GM18868 (cell line): ENCODE measurements around the gene DKK2.

Experiments
- ATAC-seq: cut with Tn5 transposase; IDR thresholded peaks from one replicate; pipeline ENCODE4 v1.9.1; 2021; ENCODE audit warnings: mild to moderate bottlenecking, moderate library complexity; ENCODE audit not compliant: unreplicated experiment

The DKK2 gene

DNA sequence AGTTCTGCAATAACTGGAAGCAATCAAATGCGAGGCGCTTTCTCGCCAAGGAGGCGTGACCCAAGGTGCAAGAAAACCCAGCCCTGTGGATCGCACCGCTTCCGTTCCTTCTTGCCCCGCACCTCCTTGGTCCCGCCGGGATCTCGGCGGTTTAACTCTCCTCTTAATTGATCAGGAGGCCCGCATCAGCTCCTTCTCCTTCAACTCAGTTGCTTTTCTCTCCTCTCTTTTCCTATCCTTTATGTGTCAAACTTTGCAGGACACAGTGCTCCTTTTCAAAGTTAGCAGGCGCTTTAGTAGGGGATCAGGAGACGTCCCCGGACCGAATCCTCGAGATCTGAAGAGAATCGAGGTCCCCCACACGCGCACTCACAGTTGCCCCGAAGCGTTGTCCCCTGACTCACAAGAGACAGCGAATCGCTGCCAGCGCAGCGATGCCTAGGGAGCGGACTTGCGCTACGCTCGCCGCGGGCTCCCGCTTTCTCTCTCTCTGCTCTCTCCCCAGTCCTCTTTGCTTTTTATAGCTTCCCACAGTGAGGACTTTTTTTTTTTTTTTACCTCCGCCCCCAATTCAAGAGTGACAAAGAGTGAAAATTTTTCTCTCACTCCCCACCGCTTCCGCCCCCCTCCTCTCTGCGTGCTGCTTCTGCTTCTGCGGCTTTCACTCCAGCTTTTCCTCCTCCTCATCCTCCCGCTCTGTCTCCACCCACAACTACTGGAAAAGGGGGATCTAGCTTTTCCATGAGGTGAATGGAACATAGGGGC is at the start of gene DKK2:
TSS of gene DKK2 (minus strand) at position 495 of the 765 bp plus-strand sequence. CDS start 722 bp downstream, outside the sequence.
- ATAC-seq = no peak

DNA sequence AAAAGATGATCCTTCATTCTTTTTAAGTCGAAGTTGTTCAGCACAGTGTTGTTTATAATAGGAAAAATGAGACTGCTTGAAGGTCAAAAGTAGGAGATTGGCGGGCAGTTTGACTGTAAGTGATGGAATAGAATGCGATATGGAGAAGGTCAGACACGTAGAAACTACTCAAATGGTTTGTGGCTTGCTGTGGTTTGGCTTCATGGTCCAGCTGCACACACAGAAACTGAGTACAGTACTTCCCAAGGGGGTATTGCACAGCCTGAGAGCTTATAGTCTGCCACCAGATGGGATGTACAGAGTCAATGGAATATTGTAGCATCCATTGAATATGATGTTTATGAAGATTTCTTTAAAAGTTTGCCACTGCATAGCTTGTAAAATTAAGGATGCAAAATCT is 41.1 kb upstream of the DKK2 start:
- ATAC-seq = no peak

GRCh38 chr4:107072836-107073736 is 37.0 kb upstream of the DKK2 start:
- ATAC-seq = no peak

- no peak for ATAC-seq
Observed at GRCh38 chr4:107071108-107071507, 35.0 kb upstream of the DKK2 start.

DNA sequence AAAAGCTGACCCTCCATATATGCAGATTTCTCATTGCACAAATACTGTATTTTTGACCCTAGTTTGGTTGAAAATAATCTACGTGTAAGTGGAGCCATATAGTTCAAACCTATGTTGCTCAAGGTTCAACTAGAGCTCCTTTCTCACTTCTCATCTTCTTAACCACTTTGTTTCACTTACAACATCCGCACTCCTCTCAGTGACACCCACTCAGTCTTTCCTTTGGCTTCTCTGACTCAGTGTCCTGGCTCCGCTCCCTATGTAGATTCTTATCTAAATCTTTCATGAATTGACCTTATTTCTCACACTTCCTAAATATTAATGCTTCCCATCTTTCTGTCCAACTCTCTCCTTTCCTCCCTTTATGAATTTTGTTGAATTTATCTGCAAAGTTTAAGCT is 32.9 kb upstream of the DKK2 start:
- no peak for ATAC-seq

DNA sequence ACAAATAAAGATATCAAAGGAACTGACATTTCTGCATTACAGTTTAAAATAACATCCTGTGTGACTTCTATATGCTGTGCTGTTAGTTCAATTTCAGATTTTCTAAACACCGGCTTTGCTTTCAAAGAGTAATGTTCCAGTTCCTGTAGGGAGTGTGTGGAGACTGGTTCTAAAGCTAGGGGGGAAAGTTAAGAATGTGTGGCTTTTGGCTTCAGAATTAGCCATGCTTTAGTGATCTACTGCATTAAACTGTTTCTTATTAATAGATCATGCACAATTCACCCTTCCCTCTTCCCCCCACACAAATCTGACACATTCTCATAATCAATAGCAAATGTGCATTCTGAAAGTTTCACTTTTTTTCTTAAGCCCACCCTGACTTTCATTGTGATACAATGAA is 32.0 kb upstream of the DKK2 start:
- no peak for ATAC-seq

DNA sequence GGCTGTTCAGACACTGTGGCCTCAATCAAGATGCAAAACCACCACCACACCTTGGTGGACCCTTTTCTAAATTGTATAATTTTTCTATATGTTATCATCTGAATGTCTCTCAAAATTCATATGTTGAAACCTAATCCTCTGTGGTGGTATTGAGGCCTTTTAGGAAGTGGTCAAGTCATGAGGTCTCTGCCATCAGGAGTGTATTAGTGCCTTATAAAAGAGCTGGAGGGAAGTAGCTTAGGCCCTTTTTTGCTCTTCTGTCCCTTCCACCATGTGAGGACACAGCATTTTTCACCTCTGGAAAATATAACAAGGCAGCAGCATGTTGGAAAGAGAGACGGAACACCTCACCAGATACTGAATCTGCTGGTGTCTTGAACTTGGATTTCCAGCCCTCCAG is 30.5 kb upstream of the DKK2 start:
- no peak for ATAC-seq

- no peak for ATAC-seq
Observed at GRCh38 chr4:107065201-107065600, 29.1 kb upstream of the DKK2 start.

GRCh38 chr4:107060388-107060787 is 24.3 kb upstream of the DKK2 start:
- ATAC-seq = no peak

DNA sequence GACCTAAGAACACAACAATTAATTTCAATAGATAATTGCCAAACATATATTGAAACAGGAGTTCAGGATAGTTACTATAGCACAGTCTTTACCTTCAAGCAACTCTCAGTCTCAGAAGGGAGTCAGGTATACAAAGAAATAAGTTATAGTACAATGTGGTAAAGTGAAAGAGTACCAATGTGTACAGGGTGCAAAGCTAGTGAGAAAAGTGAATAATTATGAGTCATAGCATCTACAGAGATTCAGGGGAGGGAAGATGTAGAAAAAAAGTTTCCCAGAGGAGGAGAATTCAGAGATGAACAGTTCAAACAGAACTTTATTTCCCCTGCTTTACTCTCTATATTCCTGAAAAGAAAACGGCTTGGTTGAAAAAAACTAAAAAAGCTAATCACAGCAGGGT is 22.7 kb upstream of the DKK2 start:
- no peak for ATAC-seq

- no peak for ATAC-seq
Observed at GRCh38 chr4:107050525-107051135, 14.5 kb upstream of the DKK2 start.

DNA sequence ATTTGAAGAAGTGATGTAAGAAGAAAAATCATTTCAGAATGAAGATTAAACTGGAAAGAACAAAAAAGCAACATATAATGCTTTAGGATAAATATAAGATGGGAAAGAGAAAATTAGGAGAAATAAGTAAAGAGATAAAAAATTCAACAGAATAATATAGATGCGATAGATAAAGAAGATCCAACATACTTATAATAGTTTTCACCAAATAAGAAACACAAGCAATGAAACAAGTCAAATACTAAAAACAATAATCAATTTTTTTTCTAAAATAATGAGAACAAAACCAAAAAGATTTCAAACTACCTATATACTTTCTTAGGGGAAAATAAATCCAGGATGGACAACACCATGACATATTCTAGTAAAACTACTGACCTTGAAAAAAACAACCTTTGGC is 10.1 kb upstream of the DKK2 start:
- ATAC-seq = no peak

DNA sequence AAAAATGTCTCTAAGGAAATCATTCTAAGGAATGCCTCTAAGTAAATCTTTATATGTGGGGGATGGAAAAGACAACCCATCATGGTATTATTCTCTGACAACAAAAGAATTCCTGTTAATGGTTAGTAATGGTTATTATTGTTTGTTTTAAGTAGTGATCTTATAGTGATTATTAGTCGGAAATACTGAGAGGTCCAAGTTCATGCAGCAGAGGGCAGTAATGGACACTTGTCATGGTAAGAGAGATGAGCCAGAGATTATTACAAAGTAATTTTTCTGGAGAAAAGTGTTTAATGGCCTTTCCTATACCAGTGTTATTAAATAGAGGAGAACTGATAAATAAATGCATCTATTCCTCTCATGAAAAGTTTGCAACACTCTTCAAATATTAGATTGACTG is 8.1 kb upstream of the DKK2 start:
- no peak for ATAC-seq

DNA sequence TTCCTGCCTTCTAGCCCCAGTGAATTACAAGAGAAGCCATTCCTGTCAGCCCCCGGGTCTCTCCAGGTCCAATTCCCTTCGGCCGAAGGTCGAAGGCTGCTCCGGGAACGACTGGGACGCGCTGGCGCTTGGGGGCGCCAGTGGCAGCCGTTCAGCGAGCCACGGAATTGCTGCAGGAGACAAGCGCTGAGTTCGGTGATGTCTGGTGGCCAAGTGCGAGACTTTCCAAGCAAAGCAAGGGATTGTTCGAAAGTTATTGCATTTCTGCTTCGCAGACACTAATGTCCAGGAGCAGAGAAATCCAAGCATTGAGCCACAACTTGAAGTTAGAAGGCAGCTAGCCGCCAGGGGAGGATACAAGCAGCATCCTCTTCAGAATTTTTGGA is 1.1 kb upstream of the DKK2 start:
- no peak for ATAC-seq

DNA sequence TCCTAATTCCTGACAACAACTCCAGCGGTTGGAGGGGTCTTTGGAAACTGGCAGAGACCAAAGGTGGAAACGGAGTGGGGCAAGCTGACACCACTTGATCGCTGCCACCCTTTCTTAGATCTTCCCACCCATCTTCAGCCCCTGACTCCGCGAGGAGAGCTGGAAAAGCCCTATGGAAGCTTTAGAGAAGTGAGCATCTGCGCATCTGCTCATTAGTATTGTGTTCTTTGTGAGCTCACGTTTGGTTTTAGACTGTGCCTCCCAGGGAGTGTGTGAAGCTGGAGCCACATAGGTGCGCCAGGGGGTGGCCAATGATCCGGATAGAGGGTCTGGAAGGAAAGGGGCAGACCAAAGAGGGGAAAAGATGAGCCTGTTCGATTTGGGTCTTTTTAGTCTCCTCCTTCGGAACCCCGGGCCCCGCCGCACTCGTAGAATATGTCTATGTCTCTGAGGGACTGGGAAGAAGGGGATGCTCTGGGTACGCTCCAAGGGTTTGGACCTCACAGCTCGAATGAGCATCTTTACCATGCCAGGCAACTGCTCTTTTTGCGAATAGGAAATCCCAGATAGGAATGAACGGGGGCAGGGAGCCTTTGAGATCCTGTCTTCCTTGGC is 578 bp upstream of the DKK2 start:
- ATAC-seq = no peak

DNA sequence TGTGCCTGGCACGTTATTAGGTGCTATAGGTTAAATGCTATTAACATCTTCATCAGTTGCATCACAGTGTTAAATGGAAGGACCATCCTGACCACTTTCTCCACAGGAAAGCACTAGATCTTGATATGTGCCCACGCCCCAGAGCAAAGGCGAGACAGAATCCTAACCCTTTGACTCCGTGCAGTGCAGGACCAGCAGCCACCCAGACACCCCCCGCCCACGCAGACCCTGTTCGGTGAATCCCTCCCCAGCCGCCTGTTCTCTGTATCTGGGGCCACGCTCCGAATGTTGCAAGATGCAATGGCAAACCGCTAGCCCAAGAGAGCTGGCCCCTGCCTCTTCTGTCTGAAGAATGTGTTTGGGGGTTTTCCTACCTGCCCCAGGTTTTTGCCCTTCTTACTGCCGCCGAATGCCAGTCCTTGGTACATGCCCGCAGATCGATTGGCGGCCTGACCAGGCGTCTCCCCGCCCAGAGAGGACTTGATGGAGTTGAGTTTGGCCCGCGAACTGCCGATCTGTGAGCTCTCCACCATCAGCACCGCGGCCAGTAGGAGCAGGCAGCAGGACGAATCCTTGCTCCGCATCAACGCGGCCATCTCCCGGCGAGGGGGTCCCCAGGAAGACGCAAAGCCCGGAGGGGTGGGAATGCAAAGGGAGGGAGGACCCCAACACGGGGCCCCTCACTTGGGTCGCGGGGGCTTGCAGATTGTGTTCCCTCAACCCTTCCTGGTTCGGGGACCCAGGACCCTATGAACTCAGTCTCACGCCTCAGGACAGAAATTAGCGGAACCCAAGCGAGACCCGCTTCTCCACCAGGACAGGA is 906 bp downstream of the DKK2 start:
- no peak for ATAC-seq

DNA sequence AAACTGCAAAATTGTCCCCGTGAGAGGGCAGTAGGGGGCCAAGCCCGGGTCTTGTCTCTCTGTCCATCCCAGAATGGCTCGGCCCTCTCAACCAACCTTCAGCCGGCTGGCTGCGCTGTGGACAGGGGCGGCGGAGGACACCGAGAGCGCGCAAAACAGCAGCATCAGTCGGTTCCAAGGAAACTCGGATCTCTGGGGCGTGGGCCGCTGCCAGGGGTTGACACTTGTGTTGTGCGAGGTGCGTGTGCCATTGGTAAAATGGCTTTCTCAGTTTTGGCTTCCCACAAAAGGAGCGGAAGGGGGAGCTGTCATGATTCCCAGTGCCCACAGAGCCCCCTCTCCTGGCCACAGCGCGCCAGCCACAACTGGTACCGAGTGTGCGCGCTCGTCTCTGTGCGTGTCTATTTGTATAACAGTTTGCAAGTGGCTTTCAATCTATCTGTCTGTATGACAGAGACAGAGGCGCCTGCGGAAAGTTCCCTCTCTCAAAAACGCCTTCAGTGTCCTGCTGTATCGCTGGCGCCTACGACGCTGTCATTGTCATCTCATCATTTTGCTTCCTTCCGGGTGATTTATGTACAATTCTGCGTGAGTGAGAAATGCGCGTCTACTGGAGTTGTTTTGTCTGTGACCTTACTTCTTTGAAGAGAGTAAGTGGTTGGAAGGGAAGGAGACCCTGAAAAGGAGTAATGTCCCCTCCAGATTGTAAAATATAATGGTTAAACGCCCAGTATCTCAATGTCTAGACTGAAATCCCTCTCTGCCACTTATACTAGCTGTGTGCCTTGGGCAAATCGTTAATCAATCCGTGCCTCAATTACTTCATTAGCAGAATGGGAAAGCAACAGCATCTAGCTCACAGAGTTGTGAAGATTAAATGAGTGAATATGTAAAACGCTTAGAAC is 1.8 kb downstream of the DKK2 start:
- no peak for ATAC-seq

DNA sequence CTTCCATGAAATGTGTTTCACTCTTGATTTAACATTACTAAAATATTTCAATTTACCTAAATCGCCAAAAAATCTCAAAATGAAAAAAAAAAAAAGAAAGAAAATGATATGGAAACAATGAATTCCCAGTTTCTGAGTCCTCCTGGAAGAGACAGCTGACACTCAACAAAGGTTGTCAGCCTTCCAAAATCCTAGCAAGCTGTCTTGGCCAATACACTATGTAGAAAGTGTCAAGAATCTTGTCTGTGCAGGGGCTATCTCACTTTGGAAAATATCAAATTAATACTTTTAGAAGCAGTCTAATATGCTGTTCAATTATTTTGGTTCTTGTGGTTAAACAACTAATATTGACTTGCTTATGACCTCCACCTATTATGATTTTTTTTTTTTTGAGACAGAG is 8.7 kb downstream of the DKK2 start:
- ATAC-seq = no peak

GRCh38 chr4:107018344-107018735 is 17.8 kb downstream of the DKK2 start:
- ATAC-seq = no peak
